NCI-H1092 (cell line): ENCODE measurements around the gene GCC1.
"Not testable (repeated sequence)": the region's sequence is repeated elsewhere in the genome, so short reads cannot be mapped to it uniquely, and the experiment has no call there.

Source experiments
- DNase-seq: peaks from one replicate; lab custom pipeline; 2025; lab: John Stamatoyannopoulos, UW

The GCC1 gene

GRCh38 chr7:127589896-127590295, 4.5 kb upstream of the GCC1 start:
- DNase-seq = no peak

GRCh38 chr7:127588697-127589482, 3.5 kb upstream of the GCC1 start:
- DNase-seq = peak; percentile 65

- peak; percentile 77 for DNase-seq
Measured at GRCh38 chr7:127588019-127588696, 2.8 kb upstream of the GCC1 start, which contains the start of gene ARF5. Gene ARF5, plus strand, starts transcription at chr7:127588411. Its CDS starts 88 bp downstream, at chr7:127588499.

GRCh38 chr7:127587663-127588018, 2.2 kb upstream of the GCC1 start:
- no peak for DNase-seq

- DNase-seq = no peak
Measured at GRCh38 chr7:127586346-127586745, 950 bp upstream of the GCC1 start.

- no peak for DNase-seq
Measured at GRCh38 chr7:127584648-127585043, 750 bp downstream of the GCC1 start.

GRCh38 chr7:127582361-127582760, 3.0 kb downstream of the GCC1 start:
- DNase-seq = no peak

GRCh38 chr7:127581716-127582115, 3.7 kb downstream of the GCC1 start:
- no peak for DNase-seq

- DNase-seq = no peak
Measured at GRCh38 chr7:127580612-127581011, 4.8 kb downstream of the GCC1 start.

GRCh38 chr7:127578711-127579275, 6.6 kb downstream of the GCC1 start:
- no peak for DNase-seq

GRCh38 chr7:127578036-127578684, 7.2 kb downstream of the GCC1 start:
- DNase-seq = no peak

- DNase-seq = no peak
Measured at GRCh38 chr7:127571741-127572505, 13.5 kb downstream of the GCC1 start.

- DNase-seq = not testable (repeated sequence)
Measured at GRCh38 chr7:127568034-127568433, 17.4 kb downstream of the GCC1 start.

- no peak for DNase-seq
Measured at GRCh38 chr7:127566242-127566641, 19.2 kb downstream of the GCC1 start.

GRCh38 chr7:127557803-127558202, 27.6 kb downstream of the GCC1 start:
- no peak for DNase-seq

- no peak for DNase-seq
Measured at GRCh38 chr7:127556404-127556803, 29.0 kb downstream of the GCC1 start.

- no peak for DNase-seq
Measured at GRCh38 chr7:127551941-127552340, 33.5 kb downstream of the GCC1 start.

- no peak for DNase-seq
Measured at GRCh38 chr7:127550247-127550646, 35.1 kb downstream of the GCC1 start.

GRCh38 chr7:127546313-127546712, 39.1 kb downstream of the GCC1 start:
- DNase-seq = no peak

- no peak for DNase-seq
Measured at GRCh38 chr7:127541548-127541947, 43.8 kb downstream of the GCC1 start.

GRCh38 chr7:127540461-127540860, 44.9 kb downstream of the GCC1 start:
- DNase-seq = not testable (repeated sequence)

- DNase-seq = no peak
Measured at GRCh38 chr7:127539116-127539515, 46.3 kb downstream of the GCC1 start.
